GM23338 (cell line): ENCODE results near the gene AHNAK. TPM values are rescaled to one million over a fixed set of nuclear protein-coding genes. Genes with fewer than 3 reads are reported as not detected.

Experiments used
- ATAC-seq: fragments of 200-7000 bp; cut with Tn5 transposase; 3 replicates; pipeline ENCODE4 v1.9.1; 2020
- DNase-seq: peaks from one replicate; pipeline ENCODE4 v3.0.0-alpha.2; 2015; ENCODE audit warnings: low spot score
- H2AFZ ChIP-seq: fragments of 200-600 bp; sonication (generic); 2 replicates; pipeline ENCODE4 v1.8.0; 2016; ENCODE audit warnings: antibody characterized with exemption, mild to moderate bottlenecking, moderate library complexity
- H3F3A ChIP-seq: fragments of 200-600 bp; sonication (generic); replicated peaks from 2 replicates; pipeline ENCODE4 v1.8.0; 2017; ENCODE audit warnings: antibody characterized with exemption, mixed run types, low read depth
- H3K27ac ChIP-seq: fragments of 200-600 bp; sonication (generic); 2 replicates; pipeline ENCODE4 v1.6.1; 2016; ENCODE audit warnings: low read depth
- H3K27me3 ChIP-seq: fragments of 200-600 bp; sonication (generic); 2 replicates; pipeline ENCODE4 v1.8.0; 2016; ENCODE audit warnings: mild to moderate bottlenecking, mixed run types, moderate library complexity; ENCODE audit not compliant: insufficient read depth
- H3K36me3 ChIP-seq: fragments of 200-600 bp; sonication (generic); 2 replicates; pipeline ENCODE4 v1.8.0; 2016; ENCODE audit warnings: mild to moderate bottlenecking; ENCODE audit not compliant: insufficient read depth
- H3K4me1 ChIP-seq: fragments of 200-600 bp; sonication (generic); 2 replicates; pipeline ENCODE4 v1.8.0; 2016; ENCODE audit warnings: mild to moderate bottlenecking, moderate library complexity; ENCODE audit not compliant: insufficient read depth
- H3K4me2 ChIP-seq: fragments of 200-600 bp; sonication (generic); 2 replicates; pipeline ENCODE4 v1.7.1; 2017; ENCODE audit warnings: mixed run types
- H3K4me3 ChIP-seq: fragments of 200-600 bp; sonication (generic); 2 replicates; pipeline ENCODE4 v1.6.1; 2016; ENCODE audit warnings: mixed run types
- H3K79me2 ChIP-seq: fragments of 200-600 bp; sonication (generic); replicated peaks from 2 replicates; pipeline ENCODE4 v1.8.0; 2017; ENCODE audit warnings: mild to moderate bottlenecking; ENCODE audit not compliant: insufficient read depth
- H3K9me2 ChIP-seq: fragments of 200-600 bp; sonication (generic); 2 replicates; pipeline ENCODE4 v1.8.0; 2017; ENCODE audit not compliant: insufficient read depth
- H4K20me1 ChIP-seq: fragments of 200-600 bp; sonication (generic); replicated peaks from 2 replicates; pipeline ENCODE4 v1.8.0; 2017; ENCODE audit warnings: mild to moderate bottlenecking; ENCODE audit not compliant: insufficient read depth
- H3K27ac Mint-ChIP-seq: 2 replicates; pipeline ENCODE4 v1.8.0; 2020; ENCODE audit warnings: inconsistent platforms, mild to moderate bottlenecking, moderate library complexity, mixed read lengths
- H3K27me3 Mint-ChIP-seq: 3 replicates; pipeline ENCODE4 v1.8.0; 2022; ENCODE audit warnings: low read depth, mild to moderate bottlenecking, moderate library complexity, mixed read lengths, inconsistent platforms; ENCODE audit not compliant: insufficient read depth, poor library complexity
- H3K36me3 Mint-ChIP-seq: 3 replicates; pipeline ENCODE4 v1.8.0; 2021; ENCODE audit warnings: low read depth, mild to moderate bottlenecking, inconsistent platforms, moderate library complexity, mixed read lengths
- H3K4me1 Mint-ChIP-seq: 3 replicates; pipeline ENCODE4 v1.8.0; 2020; ENCODE audit warnings: mild to moderate bottlenecking, inconsistent platforms, mixed read lengths
- H3K4me3 Mint-ChIP-seq: 3 replicates; pipeline ENCODE4 v1.8.0; 2021; ENCODE audit warnings: moderate library complexity, mild to moderate bottlenecking, inconsistent platforms, mixed read lengths
- H3K9me3 Mint-ChIP-seq: 3 replicates; pipeline ENCODE4 v1.8.0; 2020; ENCODE audit warnings: moderate library complexity, mild to moderate bottlenecking, inconsistent platforms, mixed read lengths
- EZH2 ChIP-seq: fragments of 200-600 bp; sonication (generic); IDR thresholded peaks from one replicate; pipeline ENCODE4 v1.8.0; 2017; ENCODE audit warnings: antibody characterized with exemption, mild to moderate bottlenecking, low read depth; ENCODE audit not compliant: unreplicated experiment
- EZH2phosphoT487 ChIP-seq: fragments of 200-600 bp; sonication (generic); IDR thresholded peaks from one replicate; pipeline ENCODE4 v1.8.1; 2018; ENCODE audit warnings: antibody characterized with exemption; ENCODE audit not compliant: unreplicated experiment
- POLR2AphosphoS5 ChIP-seq: IDR thresholded peaks from 2 replicates; pipeline ENCODE4 v1.6.1; 2016; ENCODE audit warnings: antibody characterized with exemption, low read depth
- REST ChIP-seq: IDR thresholded peaks from one replicate; pipeline ENCODE4 v1.6.1; 2018; ENCODE audit warnings: antibody characterized with exemption; ENCODE audit not compliant: unreplicated experiment
- STAT1 ChIP-seq: IDR thresholded peaks from one replicate; pipeline ENCODE4 v1.6.1; 2016; ENCODE audit warnings: antibody characterized with exemption; ENCODE audit not compliant: unreplicated experiment
- ZNF114 ChIP-seq: fragments of 250-450 bp; sonication (Bioruptor Pico); IDR thresholded peaks from 2 replicates; pipeline ENCODE4 v1.5.0; 2020; ENCODE audit warnings: mild to moderate bottlenecking, moderate library complexity
- ZNF331 ChIP-seq: fragments of 250-450 bp; sonication (Bioruptor Pico); IDR thresholded peaks from 2 replicates; pipeline ENCODE4 v1.5.0; 2020; ENCODE audit warnings: low read depth, mild to moderate bottlenecking, moderate library complexity
- ZNF462 ChIP-seq: fragments of 250-450 bp; sonication (Bioruptor Pico); IDR thresholded peaks from 2 replicates; pipeline ENCODE4 v1.5.0; 2020; ENCODE audit warnings: mild to moderate bottlenecking, moderate library complexity
- polyA plus RNA-seq: library from polyadenylated mRNA; unstranded; fragments of >200 nt; fragmentation: Nextera tagmentation; extraction: Ambion mirVana; gene quantifications from 2 replicates; pipeline ENCODE4 v1.2.1, GENCODE V29; 2016
- total RNA-seq: library from RNA; depleted of rRNA; stranded (reverse); fragments of >200 nt; shearing (Covaris generic); gene quantifications from 2 replicates; pipeline ENCODE4 v1.2.3, GENCODE V29; 2014

The AHNAK gene
- total and polyA plus RNA-seq, 2 experiments from 2014 or later, result 0.91 to 2.1 TPM

GRCh38 chr11:62398011-62398994, 148.3 kb downstream of the AHNAK start:
- Mint-ChIP-seq H3K27ac (no peak overlapping the region), H3K4me3 (no peak overlapping the region), H3K27me3 (peaks cover 13% of the 10 kb centered on the region), H3K36me3 (no peaks in the 10 kb centered on the region), H3K9me3 (no peaks in the 10 kb centered on the region), H3K4me1 (peaks cover 38% of the 10 kb centered on the region)
- no peak overlapping the region for H3K4me3 ChIP-seq
- H3K4me2 ChIP-seq, result no peak overlapping the region
- H3K27ac ChIP-seq, result no peak overlapping the region
- no peaks in the 10 kb centered on the region for H3K9me2 ChIP-seq
- TF ChIP-seq REST (no peak), POLR2AphosphoS5 (no peak), EZH2phosphoT487 (no peak), ZNF114 (CRISPR knock-in tag) (no peak), ZNF331 (no peak), EZH2 (no peak), STAT1 (no peak), ZNF462 (CRISPR knock-in tag) (no peak)
- no peaks in the 10 kb centered on the region for H3K79me2 ChIP-seq
- peaks cover 8% of the 10 kb centered on the region for H3K4me1 ChIP-seq
- no peak overlapping the region for H2AFZ ChIP-seq
- ATAC-seq, result no peak
- no peaks in the 10 kb centered on the region for H4K20me1 ChIP-seq
- H3K27me3 ChIP-seq, result no peaks in the 10 kb centered on the region
- DNase-seq, result no peak
- no peaks in the 10 kb centered on the region for H3F3A ChIP-seq
- H3K36me3 ChIP-seq, result no peaks in the 10 kb centered on the region
